ENCODE measurements around the gene GALNTL6.
A peak's percentile ranks its signal among the peaks of the same experiment; 100 is the strongest.

GALNTL6 gene

GRCh38 chr4:173044340-173044739 is 1231.1 kb downstream of the GALNTL6 start:
- DNase-seq (ENCODE audit: low read depth), result no peak
- H3K4me3 ChIP-seq (ENCODE audit: low read depth, low read length), result no peak overlapping the region

- no peak overlapping the region for H3K4me3 ChIP-seq (ENCODE audit: low read depth, low read length)
- no peak for DNase-seq (ENCODE audit: low read depth)
These were observed 1232.4 kb downstream of the GALNTL6 start for GRCh38 chr4:173045571-173045970.

- no peak for DNase-seq (ENCODE audit: low read depth)
- H3K4me3 ChIP-seq (ENCODE audit: low read depth, low read length), result no peak overlapping the region
These were observed 1232.9 kb downstream of the GALNTL6 start for GRCh38 chr4:173046144-173046543.

- DNase-seq (ENCODE audit: low read depth), result no peak
- no peak overlapping the region for H3K4me3 ChIP-seq (ENCODE audit: low read depth, low read length)
These were observed 1233.6 kb downstream of the GALNTL6 start for GRCh38 chr4:173046818-173047217.

- no peak overlapping the region for H3K4me3 ChIP-seq (ENCODE audit: low read depth, low read length)
- DNase-seq (ENCODE audit: low read depth), result no peak
These were observed 1238.0 kb downstream of the GALNTL6 start for GRCh38 chr4:173051232-173051631.

GRCh38 chr4:173051716-173052115 is 1238.5 kb downstream of the GALNTL6 start:
- no peak for DNase-seq (ENCODE audit: low read depth)
- no peak overlapping the region for H3K4me3 ChIP-seq (ENCODE audit: low read depth, low read length)

GRCh38 chr4:173052439-173052838 is 1239.2 kb downstream of the GALNTL6 start:
- no peak overlapping the region for H3K4me3 ChIP-seq (ENCODE audit: low read depth, low read length)
- no peak for DNase-seq (ENCODE audit: low read depth)

GRCh38 chr4:173056271-173056670 is 1243.1 kb downstream of the GALNTL6 start:
- H3K4me3 ChIP-seq (ENCODE audit: low read depth, low read length), result no peak overlapping the region
- DNase-seq (ENCODE audit: low read depth), result no peak

GRCh38 chr4:173056710-173057109 is 1243.5 kb downstream of the GALNTL6 start:
- H3K4me3 ChIP-seq (ENCODE audit: low read depth, low read length), result no peak overlapping the region

GRCh38 chr4:173057442-173057841 is 1244.2 kb downstream of the GALNTL6 start:
- no peak overlapping the region for H3K4me3 ChIP-seq (ENCODE audit: low read depth, low read length)
- DNase-seq (ENCODE audit: low read depth), result no peak

More at GRCh38 chr4:173056710-173057109, 1243.5 kb downstream of the GALNTL6 start:
- no peak for DNase-seq (ENCODE audit: low read depth)

- DNase-seq (ENCODE audit: low read depth), result no peak
- H3K4me3 ChIP-seq (ENCODE audit: low read depth, low read length), result no peak overlapping the region
These were observed 1244.7 kb downstream of the GALNTL6 start for GRCh38 chr4:173057901-173058300.

GRCh38 chr4:173061160-173061559 is 1248.0 kb downstream of the GALNTL6 start:
- no peak for DNase-seq (ENCODE audit: low read depth)
- H3K4me3 ChIP-seq (ENCODE audit: low read depth, low read length), result no peak overlapping the region

- no peak for DNase-seq (ENCODE audit: low read depth)
These were observed 1260.8 kb downstream of the GALNTL6 start for GRCh38 chr4:173073939-173074500.

GRCh38 chr4:173074501-173074946 is 1261.3 kb downstream of the GALNTL6 start:
- peak; percentile 95 for DNase-seq (ENCODE audit: low read depth)
- H3K4me3 ChIP-seq (ENCODE audit: low read depth, low read length), result no peak overlapping the region

More at GRCh38 chr4:173073939-173074500, 1260.8 kb downstream of the GALNTL6 start:
- no peak overlapping the region for H3K4me3 ChIP-seq (ENCODE audit: low read depth, low read length)

GRCh38 chr4:173076903-173077634 is 1263.9 kb downstream of the GALNTL6 start:
- no peak overlapping the region for H3K4me3 ChIP-seq (ENCODE audit: low read depth, low read length)
- DNase-seq (ENCODE audit: low read depth), result peak; percentile 25

GRCh38 chr4:173088144-173088543 is 1274.9 kb downstream of the GALNTL6 start:
- no peak overlapping the region for H3K4me3 ChIP-seq (ENCODE audit: low read depth, low read length)
- DNase-seq (ENCODE audit: low read depth), result no peak

All from skeletal muscle cell (primary cell).